Measurements from ENCODE around the gene SHISA4.
"Not testable (repeated sequence)": the region's sequence is repeated elsewhere in the genome, so short reads cannot be mapped to it uniquely, and the experiment has no call there.

SHISA4 gene, protein sequence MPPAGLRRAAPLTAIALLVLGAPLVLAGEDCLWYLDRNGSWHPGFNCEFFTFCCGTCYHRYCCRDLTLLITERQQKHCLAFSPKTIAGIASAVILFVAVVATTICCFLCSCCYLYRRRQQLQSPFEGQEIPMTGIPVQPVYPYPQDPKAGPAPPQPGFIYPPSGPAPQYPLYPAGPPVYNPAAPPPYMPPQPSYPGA

GRCh38 chr1:201888282-201889089 lies at the start of gene SHISA4:
Gene SHISA4, plus strand, starts transcription at chr1:201888898. Its CDS starts 97 bp downstream, at chr1:201888995.
- peak; percentile 36 for DNase-seq

DNA sequence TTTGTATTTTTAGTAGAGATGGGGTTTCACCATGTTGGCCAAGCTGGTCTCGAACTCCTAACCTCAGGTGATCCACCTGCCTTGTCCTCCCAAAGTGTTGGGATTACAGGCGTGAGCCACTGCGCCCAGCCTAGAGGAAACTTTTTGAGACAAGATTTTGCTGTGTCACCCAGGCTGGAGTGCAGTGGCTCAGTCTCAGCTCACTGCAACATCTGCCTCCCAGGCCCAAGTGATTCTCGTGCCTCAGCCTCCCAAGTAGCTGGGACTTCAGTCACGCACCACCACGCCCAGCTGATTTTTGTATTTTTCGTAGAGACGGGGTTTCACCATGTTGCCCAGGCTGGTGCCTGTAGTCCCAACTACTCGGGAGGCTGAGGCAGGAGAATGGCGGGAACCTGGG lies 49.6 kb upstream of the SHISA4 start:
- DNase-seq: not testable (repeated sequence)

DNA sequence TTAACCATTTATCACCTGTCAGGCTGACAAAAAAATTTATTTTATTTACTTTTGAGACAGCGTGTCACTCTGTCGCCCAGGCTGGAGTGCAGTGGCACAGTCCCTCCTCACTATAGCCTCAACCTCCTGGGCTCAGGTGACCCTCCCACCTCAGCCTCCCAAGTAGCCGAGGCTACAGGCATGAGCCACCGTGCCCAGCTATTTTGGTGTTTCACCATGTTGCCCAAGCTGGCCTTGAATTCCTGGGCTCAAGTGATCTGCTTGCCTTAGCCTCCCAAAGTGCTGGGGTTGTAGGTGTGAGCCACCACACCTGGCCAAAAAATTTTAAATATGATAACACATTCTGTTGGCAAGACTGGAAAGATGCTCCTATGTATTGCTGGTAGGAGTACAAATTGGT lies 48.6 kb upstream of the SHISA4 start:
- DNase-seq: no peak

- no peak for DNase-seq
Measured at GRCh38 chr1:201840490-201840889, 48.2 kb upstream of the SHISA4 start.

DNA sequence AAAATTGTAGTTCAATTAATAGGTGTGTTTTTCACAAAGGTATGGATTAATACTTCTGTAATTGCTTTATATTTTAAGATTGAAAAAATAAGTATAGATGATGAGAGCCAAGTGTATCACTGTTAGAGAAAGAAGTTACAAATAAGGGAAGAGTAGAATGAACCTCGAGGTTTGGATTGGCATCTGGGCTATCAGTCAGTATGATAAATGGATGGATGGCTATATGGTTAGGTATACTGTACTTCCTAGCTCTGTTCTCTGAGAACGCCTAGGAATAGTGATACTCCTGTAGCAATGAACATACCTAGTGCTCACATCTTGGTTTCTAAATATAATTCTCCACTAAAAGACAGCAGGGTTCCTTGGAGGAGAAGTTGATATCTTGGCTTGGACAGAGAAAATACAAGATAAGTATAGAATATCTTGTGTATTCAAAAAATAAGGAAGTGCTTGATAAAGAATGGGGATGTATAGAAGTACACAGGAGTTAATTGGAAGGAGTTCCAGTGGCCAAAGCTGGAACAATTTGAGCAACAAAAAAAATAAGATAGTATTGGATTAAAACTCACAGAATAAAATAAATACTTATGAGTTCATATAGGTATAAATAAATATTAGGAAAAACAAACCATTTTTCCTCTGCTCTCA lies 47.3 kb upstream of the SHISA4 start:
- no peak for DNase-seq

- DNase-seq: no peak
Measured at GRCh38 chr1:201842472-201843027, 46.1 kb upstream of the SHISA4 start.

GRCh38 chr1:201845331-201846083 lies 43.2 kb upstream of the SHISA4 start:
- peak; percentile 15 for DNase-seq

DNA sequence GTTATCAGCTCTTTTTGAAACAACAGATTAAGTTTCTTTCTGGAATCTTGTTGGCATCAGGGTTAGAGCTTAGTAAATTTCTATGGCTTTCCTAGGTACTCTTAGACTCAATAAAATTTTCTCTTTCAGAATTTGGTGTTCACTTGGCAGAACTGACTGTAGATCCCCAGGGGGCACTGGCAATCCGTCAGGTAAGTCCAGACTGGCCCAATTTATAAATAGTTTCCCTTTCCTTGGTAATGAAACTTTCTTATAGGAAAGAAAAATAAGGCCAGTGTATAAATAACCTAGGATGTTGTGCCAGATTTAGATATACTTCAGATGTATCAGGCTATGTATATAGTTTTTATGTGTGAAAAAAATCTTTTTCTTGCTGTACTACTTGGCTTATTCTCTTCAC lies 41.5 kb upstream of the SHISA4 start:
- no peak for DNase-seq

GRCh38 chr1:201848230-201848629 lies 40.5 kb upstream of the SHISA4 start:
- no peak for DNase-seq

GRCh38 chr1:201849372-201850052 lies 39.2 kb upstream of the SHISA4 start:
- no peak for DNase-seq

GRCh38 chr1:201850053-201850397 lies 38.7 kb upstream of the SHISA4 start:
- peak; percentile 92 for DNase-seq

- DNase-seq: no peak
Measured at GRCh38 chr1:201851949-201852348, 36.7 kb upstream of the SHISA4 start.

GRCh38 chr1:201856722-201857121 lies 32.0 kb upstream of the SHISA4 start:
- not testable (repeated sequence) for DNase-seq

DNA sequence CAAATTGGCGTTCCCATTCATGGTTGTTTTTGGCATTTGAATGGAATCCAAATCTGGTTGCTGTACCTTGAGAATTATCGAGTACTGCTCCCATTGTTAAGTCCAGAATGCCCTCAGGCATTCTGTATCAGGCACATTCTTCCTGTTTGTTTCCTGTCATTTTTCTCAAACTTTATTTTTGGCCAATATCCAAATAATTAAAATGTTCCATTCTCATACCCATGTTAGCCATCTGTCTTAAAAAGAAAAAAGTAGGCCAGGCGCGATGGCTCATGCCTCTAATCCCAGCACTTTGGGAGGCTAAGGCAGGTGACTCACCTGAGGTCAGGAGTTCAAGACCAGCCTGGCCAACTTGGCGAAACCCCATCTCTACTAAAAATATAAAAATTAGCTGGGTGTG lies 29.3 kb upstream of the SHISA4 start:
- DNase-seq: no peak

DNA sequence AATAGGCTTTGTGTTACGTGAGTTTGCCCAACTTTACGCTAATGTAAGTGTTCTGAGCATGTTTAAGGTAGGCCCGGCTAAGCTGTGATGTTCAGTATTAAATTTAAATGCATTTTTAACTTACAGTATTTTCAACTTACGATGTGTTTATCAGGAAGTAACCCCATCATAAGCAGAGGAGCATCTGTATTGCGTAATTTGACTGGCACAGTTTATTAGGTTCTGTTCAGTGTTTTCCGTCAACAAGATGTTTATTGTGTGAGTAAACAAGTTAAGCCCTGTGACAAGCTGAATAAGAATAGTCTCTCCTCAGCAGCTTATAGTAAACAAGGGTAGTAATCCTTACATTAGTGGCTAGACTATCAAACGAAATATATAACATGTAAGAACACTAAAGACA lies 27.2 kb upstream of the SHISA4 start:
- no peak for DNase-seq

GRCh38 chr1:201870397-201870796 lies 18.3 kb upstream of the SHISA4 start:
- DNase-seq: no peak

DNA sequence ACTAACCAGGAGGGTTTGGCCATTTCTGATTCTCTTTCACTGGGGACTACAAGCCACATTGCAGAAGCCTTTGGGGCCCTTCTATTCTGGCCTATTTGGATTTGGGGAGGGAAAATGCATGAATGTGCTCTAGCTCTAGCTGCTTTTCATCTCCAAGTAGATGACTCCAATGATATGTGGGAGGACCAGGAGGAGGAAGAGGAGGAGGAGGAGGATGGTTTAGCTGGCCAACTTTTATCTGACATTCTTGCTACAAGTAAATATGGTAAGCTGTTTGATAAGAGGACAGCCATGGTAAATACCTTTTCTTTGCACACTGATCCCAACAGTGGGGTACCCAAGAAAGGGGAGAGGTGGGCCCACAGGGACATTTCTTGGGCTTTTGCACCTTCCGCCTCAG lies 14.0 kb upstream of the SHISA4 start:
- DNase-seq: no peak

DNA sequence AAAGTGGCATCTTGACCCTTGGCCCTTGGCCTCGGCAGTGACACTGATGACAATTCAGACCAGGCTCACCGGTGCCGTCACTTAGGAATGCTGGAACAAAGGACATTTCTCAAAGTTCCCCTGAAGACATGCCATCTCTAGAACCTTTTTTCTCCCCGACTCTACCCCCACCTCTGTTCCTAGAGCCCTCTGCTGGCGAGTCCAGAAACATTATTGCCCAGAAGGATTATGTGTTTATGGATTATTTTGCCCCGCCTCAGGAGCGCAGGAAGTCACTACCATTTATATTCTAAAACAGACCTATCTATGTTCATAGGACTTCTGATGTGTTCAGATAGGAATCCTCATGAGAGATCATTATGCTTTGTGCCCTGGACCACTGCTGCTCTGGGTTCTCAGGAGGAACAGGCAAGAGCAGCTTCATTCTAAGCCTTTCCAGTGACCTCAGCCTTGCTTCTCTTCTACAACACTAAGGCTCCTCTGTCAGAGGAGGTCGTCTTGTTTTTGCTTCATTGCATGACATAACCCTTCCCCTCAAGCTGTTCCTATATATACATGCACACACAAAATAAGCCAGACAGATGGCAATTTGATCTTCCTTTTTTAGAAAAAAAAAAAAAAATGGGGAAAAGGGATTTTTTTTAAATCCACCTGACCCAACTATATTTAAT lies 12.4 kb upstream of the SHISA4 start:
- DNase-seq: no peak

DNA sequence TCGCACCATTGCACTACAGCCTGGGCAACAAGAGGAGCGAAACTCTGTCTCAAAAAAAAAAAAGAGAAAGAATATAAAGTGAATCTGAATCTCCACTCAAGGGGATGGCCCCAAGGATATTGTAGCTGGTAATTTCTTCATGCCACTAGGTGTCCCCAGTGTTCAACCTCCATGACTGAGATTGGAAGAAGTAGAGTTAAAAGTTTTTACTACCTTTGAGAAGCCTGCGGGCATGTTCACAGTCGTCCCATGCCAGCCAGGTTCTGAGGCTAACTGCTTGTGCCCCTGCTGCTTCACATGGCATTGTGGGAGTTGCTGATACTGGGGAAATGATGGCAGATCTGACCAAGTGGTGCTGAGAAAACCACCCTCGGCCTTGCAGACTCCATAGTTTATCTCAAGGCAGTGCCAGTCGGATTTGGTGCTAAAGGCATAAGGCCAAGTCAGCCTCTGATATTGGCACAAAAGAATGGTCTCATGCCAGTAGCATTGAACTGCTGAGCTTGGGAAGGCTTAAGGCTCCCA lies 10.8 kb upstream of the SHISA4 start:
- peak; percentile 24 for DNase-seq

DNA sequence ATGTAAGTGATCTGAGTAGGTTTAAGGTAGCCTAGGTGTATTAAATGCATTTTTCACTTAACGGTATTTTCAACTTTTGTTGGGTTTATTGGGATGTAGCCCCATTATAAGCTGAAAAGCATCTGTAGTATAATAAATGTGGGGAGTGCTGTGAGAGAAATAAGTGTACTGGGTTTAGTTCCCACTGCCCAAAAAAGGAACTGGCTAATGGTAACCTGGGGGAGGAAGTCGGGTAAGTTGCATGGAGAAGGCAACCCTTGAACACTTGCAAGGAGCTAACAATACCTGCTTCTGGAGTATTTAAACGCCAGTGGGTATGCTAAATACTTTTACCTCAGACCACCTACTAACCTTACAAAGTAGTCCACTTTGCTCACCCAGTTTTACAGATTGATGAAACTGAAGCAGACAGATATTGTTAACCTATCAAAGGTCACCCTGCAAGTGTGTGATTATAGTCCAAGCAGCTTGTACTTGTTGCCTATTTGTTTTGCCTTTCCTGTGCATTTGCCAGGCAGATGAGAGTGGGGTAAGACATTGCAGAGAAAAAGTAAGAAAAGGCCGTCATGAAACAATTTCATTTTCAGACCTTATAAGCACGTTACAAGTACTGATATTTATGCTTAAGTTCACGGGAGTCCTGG lies 7.6 kb upstream of the SHISA4 start:
- no peak for DNase-seq

GRCh38 chr1:201881617-201882016 lies 7.1 kb upstream of the SHISA4 start:
- no peak for DNase-seq

All from NCI-H226 (cell line).